Activated naive CD4-positive, alpha-beta T cell treated with Interleukin-2 at 50 U/mL for 16 hours (primary cell): ENCODE measurements around the gene ATAD5.
"Not testable (repeated sequence)": the region's sequence is repeated elsewhere in the genome, so short reads cannot be mapped to it uniquely, and the experiment has no call there.

Experiments used
- DNase-seq: peaks from one replicate; pipeline ENCODE4 v3.0.0-alpha.2; 2020

ATAD5 gene, protein sequence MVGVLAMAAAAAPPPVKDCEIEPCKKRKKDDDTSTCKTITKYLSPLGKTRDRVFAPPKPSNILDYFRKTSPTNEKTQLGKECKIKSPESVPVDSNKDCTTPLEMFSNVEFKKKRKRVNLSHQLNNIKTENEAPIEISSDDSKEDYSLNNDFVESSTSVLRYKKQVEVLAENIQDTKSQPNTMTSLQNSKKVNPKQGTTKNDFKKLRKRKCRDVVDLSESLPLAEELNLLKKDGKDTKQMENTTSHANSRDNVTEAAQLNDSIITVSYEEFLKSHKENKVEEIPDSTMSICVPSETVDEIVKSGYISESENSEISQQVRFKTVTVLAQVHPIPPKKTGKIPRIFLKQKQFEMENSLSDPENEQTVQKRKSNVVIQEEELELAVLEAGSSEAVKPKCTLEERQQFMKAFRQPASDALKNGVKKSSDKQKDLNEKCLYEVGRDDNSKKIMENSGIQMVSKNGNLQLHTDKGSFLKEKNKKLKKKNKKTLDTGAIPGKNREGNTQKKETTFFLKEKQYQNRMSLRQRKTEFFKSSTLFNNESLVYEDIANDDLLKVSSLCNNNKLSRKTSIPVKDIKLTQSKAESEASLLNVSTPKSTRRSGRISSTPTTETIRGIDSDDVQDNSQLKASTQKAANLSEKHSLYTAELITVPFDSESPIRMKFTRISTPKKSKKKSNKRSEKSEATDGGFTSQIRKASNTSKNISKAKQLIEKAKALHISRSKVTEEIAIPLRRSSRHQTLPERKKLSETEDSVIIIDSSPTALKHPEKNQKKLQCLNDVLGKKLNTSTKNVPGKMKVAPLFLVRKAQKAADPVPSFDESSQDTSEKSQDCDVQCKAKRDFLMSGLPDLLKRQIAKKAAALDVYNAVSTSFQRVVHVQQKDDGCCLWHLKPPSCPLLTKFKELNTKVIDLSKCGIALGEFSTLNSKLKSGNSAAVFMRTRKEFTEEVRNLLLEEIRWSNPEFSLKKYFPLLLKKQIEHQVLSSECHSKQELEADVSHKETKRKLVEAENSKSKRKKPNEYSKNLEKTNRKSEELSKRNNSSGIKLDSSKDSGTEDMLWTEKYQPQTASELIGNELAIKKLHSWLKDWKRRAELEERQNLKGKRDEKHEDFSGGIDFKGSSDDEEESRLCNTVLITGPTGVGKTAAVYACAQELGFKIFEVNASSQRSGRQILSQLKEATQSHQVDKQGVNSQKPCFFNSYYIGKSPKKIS (N-terminal part only)

GRCh38 chr17:30831663-30832437 is at the start of gene ATAD5:
Gene ATAD5, plus strand, starts transcription at chr17:30831966. Its CDS starts 382 bp downstream, at chr17:30832348.
- peak; percentile 91 for DNase-seq

- DNase-seq, result no peak
Observed at GRCh38 chr17:30782206-30782605, 49.6 kb upstream of the ATAD5 start.

GRCh38 chr17:30788918-30789317 is 42.8 kb upstream of the ATAD5 start:
- DNase-seq, result no peak

- no peak for DNase-seq
Observed at GRCh38 chr17:30790279-30790678, 41.5 kb upstream of the ATAD5 start.

GRCh38 chr17:30793282-30793977 is 38.3 kb upstream of the ATAD5 start:
- no peak for DNase-seq

DNA sequence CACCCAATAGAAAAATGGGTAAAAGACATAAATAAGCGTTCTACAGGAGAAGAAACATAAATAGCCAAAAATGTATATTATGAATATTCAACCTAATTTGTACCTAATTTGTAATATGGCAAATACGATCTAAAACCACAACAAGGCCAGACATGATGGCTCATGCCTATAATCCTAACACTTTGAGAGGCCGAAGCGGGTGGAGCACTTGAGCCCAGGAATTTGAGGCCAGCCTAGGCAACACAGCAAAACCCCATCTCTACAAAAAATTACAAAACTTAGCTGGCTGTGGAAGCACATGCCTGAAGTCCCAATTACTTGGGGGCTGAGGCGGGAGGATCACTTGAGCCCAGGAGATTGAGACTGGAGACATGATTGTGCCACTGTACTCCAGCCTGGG is 37.4 kb upstream of the ATAD5 start:
- no peak for DNase-seq

DNA sequence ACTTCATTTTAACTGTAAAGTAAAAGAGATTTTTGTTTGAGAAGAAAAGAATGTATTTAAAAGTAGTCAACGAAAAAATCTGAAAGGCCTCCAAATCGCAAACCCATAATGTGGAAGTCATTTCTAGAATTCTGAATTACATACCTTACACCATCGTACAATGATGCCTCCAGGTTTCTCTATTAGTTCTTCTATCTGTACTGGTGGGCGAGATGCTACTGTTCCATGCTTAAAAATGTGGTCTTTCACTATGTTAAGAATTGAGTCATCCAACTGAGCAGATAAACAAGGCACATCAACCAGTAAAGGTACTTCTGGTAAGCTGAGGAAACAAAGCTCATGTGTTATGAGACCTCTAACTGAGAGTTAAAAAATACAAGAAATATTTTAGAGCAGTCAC is 35.8 kb upstream of the ATAD5 start:
- DNase-seq, result no peak

DNA sequence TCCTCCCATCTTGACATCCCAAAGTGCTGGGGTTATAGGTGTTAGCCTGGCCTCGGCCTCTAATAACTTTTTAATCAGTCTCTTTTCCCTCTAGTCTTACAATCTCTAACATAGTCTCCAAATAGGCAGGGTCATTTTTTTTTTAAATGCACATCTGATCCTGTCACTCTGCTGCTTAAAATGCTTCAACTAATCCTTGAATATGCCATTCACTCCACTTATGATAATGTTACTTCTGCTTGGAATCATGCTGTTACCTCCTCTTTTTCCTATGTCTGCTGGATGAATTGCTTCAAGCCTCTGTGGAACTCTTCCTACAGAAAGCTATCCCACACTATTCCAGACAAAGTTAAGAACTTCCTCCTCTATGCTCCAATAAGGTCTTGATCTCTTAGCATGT is 30.1 kb upstream of the ATAD5 start:
- DNase-seq, result no peak

DNA sequence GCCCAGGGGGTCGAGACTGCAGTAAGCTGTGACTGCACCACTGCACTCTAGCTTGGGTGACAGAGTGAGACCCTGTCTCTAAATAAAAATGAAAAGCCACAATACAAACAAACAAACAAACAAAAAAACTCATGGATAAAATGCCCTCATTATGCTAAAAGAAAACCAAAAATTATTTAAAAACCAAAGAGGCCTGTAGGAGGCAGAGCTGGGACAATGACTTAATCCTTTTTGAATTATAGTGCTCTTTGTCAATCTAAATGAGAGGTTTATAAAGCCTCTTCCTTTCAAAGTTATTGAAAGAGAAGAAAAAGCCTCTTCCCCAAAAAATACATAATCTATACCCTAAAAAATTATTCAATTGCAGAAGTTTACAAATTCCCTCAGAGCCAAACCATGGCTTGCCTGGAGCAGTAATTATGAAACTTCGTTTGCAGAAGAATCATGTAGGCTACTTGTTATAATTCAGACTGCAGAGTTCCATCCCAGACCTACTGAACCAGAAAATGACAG is 25.8 kb upstream of the ATAD5 start:
- no peak for DNase-seq

- DNase-seq, result no peak
Observed at GRCh38 chr17:30807896-30808295, 23.9 kb upstream of the ATAD5 start.

- DNase-seq, result no peak
Observed at GRCh38 chr17:30808785-30809286, 22.9 kb upstream of the ATAD5 start.

- no peak for DNase-seq
Observed at GRCh38 chr17:30809867-30810266, 21.9 kb upstream of the ATAD5 start.

- DNase-seq, result no peak
Observed at GRCh38 chr17:30812218-30813177, 19.3 kb upstream of the ATAD5 start.

GRCh38 chr17:30814236-30814635 is 17.5 kb upstream of the ATAD5 start:
- DNase-seq, result not testable (repeated sequence)

- not testable (repeated sequence) for DNase-seq
Observed at GRCh38 chr17:30814860-30815259, 16.9 kb upstream of the ATAD5 start.

- DNase-seq, result no peak
Observed at GRCh38 chr17:30816165-30816564, 15.6 kb upstream of the ATAD5 start.

- no peak for DNase-seq
Observed at GRCh38 chr17:30819971-30820705, 11.6 kb upstream of the ATAD5 start.

DNA sequence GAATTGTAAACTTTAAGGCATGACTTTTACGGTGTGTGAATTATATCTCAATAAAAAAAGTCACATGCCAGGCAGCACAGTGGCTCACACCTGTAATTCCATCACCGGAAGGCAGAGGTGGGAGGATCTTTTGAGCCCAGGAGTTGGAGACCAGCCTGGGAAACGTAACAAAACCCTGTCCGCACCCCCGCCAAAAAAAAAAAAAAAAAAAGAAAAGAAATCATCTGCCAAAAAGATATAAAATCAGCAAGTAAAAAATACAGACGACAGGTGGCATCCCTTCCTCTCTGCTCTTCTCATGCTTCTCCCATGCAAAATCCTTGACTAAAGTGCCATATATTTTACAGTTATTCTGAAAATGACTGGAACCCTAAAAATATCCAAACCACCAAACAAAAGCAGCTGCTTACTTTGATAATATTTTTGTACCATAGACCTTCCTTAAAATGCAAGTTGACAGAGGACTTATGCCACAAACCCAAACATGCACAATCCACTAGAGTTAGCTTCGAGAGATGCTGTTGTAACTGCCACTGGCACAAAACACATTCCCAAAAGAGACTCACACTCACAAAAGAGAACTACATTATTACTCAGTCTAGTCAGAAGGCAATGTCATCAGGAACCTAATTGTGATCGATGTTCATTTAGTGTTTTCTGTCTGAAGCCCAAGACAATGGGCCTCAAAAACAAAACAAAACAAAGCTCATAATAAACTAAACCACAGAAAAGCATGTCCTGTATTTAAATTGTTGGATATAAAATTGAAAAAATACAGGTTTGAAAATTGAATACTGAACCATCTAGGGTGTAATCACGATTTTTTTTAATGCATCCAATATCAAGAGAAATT is 9.7 kb upstream of the ATAD5 start:
- no peak for DNase-seq
